Measurements from ENCODE around the gene OR9G1.

- TF ChIP-seq, protein P1, sequence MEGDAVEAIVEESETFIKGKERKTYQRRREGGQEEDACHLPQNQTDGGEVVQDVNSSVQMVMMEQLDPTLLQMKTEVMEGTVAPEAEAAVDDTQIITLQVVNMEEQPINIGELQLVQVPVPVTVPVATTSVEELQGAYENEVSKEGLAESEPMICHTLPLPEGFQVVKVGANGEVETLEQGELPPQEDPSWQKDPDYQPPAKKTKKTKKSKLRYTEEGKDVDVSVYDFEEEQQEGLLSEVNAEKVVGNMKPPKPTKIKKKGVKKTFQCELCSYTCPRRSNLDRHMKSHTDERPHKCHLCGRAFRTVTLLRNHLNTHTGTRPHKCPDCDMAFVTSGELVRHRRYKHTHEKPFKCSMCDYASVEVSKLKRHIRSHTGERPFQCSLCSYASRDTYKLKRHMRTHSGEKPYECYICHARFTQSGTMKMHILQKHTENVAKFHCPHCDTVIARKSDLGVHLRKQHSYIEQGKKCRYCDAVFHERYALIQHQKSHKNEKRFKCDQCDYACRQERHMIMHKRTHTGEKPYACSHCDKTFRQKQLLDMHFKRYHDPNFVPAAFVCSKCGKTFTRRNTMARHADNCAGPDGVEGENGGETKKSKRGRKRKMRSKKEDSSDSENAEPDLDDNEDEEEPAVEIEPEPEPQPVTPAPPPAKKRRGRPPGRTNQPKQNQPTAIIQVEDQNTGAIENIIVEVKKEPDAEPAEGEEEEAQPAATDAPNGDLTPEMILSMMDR (IDR thresholded peaks at IDR 0.05 in 2 of 3, conservative IDR thresholded peaks at IDR 0.05 in 1 of 3; ENCODE audit: borderline replicate concordance in 1 of 3, insufficient read depth in 1 of 3, low read depth in 2 of 3, low read length in 2 of 3) = no peak
- TF ChIP-seq, protein P2, sequence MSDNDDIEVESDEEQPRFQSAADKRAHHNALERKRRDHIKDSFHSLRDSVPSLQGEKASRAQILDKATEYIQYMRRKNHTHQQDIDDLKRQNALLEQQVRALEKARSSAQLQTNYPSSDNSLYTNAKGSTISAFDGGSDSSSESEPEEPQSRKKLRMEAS (IDR thresholded peaks at IDR 0.05) = no peak
- TF ChIP-seq EZH2 (IDR thresholded peaks at IDR 0.05) (no peak), POLR2A (IDR thresholded peaks at IDR 0.05; ENCODE audit: borderline replicate concordance, extremely low read depth, insufficient read depth, insufficient read length) (no peak), SP1 (IDR thresholded peaks at IDR 0.05; ENCODE audit: low read depth) (no peak), REST (IDR thresholded peaks at IDR 0.05; ENCODE audit: low read depth) (no peak), POLR2AphosphoS5 (IDR thresholded peaks at IDR 0.05; ENCODE audit: low read depth, low read length) (no peak), YY1 (IDR thresholded peaks at IDR 0.05; ENCODE audit: extremely low read depth, insufficient replicate concordance, low read depth, low read length) (no peak), ELF1 (IDR thresholded peaks at IDR 0.05; ENCODE audit: borderline replicate concordance, low read depth) (no peak), SRF (IDR thresholded peaks at IDR 0.05; ENCODE audit: low read depth) (no peak)
These were observed 1.5 kb downstream of the OR9G1 start for GRCh38 chr11:56700242-56700913.

Data from HCT116 (cell line).